Cardiac fibroblast (primary cell): ENCODE results near the gene THPO.
"Not testable (repeated sequence)": the region's sequence is repeated elsewhere in the genome, so short reads cannot be mapped to it uniquely, and the experiment has no call there.

ENCODE experiments used
- DNase-seq, 2 donors: peaks; one replicate each; pipeline versions ENCODE4 v3.0.0 to v3.0.0-alpha.2; 2010; ENCODE audit warnings: low read depth in 2 of 2
- H3K4me3 ChIP-seq, 2 donors: replicated peaks in 1 of 2; 1 replicate in 1 of 2; 2 replicates in 1 of 2; pipeline ENCODE4 v1.5.1; 2011; ENCODE audit warnings: low read depth in 2 of 2, low read length in 2 of 2, mild to moderate bottlenecking in 2 of 2, moderate library complexity in 1 of 2
- TF ChIP-seq, protein P1 (sequence below): IDR thresholded peaks from one replicate; pipeline ENCODE4 v1.5.1; 2011; ENCODE audit warnings: low read depth, mild to moderate bottlenecking, low read length, inconsistent platforms

THPO gene

DNA sequence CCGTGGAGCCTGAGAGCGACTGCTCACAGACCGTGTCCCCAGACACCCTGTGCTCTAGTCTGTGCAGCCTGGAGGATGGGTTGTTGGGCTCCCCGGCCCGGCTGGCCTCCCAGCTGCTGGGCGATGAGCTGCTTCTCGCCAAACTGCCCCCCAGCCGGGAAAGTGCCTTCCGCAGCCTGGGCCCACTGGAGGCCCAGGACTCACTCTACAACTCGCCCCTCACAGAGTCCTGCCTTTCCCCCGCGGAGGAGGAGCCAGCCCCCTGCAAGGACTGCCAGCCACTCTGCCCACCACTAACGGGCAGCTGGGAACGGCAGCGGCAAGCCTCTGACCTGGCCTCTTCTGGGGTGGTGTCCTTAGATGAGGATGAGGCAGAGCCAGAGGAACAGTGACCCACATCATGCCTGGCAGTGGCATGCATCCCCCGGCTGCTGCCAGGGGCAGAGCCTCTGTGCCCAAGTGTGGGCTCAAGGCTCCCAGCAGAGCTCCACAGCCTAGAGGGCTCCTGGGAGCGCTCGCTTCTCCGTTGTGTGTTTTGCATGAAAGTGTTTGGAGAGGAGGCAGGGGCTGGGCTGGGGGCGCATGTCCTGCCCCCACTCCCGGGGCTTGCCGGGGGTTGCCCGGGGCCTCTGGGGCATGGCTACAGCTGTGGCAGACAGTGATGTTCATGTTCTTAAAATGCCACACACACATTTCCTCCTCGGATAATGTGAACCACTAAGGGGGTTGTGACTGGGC is 33.3 kb downstream of the THPO start:
- no peak overlapping the region for H3K4me3 ChIP-seq
- no peak for DNase-seq
- TF ChIP-seq, protein P1, sequence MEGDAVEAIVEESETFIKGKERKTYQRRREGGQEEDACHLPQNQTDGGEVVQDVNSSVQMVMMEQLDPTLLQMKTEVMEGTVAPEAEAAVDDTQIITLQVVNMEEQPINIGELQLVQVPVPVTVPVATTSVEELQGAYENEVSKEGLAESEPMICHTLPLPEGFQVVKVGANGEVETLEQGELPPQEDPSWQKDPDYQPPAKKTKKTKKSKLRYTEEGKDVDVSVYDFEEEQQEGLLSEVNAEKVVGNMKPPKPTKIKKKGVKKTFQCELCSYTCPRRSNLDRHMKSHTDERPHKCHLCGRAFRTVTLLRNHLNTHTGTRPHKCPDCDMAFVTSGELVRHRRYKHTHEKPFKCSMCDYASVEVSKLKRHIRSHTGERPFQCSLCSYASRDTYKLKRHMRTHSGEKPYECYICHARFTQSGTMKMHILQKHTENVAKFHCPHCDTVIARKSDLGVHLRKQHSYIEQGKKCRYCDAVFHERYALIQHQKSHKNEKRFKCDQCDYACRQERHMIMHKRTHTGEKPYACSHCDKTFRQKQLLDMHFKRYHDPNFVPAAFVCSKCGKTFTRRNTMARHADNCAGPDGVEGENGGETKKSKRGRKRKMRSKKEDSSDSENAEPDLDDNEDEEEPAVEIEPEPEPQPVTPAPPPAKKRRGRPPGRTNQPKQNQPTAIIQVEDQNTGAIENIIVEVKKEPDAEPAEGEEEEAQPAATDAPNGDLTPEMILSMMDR, result no peak

DNA sequence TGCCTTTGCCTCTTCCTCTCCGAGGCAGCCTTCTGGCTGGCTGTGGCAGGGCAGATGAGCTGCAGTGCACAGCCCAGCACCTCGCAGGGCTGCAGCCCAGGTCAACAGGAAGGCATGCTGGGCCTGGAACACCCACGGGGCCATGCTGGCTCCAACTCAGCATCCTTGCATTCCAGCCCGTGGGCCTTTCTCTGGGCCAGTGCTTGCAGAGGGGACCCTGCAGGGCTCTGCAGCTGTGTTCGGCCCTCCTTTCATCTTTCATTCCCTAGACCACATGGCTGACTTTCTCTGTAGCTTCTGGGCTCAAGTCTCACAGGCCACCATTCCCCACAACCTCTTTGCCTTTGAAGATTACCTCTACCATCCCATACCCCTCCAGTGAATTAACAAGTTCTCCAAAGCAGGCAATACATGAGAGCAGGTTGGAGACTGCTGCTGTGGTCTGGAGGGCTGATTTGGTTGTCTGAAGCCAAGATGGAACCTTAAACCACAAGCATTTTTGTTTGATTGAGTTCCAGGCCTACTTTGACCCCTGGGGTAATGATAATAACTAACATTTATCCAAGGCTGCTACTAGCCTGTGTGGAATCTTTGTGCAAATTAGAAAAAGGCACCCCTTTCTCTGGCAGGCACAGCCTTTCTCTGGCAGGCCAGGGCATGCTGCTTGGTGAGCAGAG is 34.7 kb downstream of the THPO start:
- DNase-seq, result no peak
- TF ChIP-seq, protein P1, result no peak
- no peak overlapping the region for H3K4me3 ChIP-seq

DNA sequence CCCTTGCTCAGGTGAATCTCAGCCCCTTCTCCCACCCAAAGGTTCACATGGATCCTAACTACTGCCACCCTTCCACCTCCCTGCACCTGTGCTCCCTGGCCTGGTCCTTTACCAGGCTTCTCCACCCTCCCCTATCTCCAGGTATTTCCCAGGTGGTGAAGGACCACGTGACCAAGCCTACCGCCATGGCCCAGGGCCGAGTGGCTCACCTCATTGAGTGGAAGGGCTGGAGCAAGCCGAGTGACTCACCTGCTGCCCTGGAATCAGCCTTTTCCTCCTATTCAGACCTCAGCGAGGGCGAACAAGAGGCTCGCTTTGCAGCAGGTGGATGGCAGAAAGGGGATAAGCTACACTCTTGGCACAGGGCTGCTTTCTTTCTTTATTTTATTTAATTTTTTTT is 36.1 kb downstream of the THPO start:
- TF ChIP-seq, protein P1, result no peak
- no peak for DNase-seq
- no peak overlapping the region for H3K4me3 ChIP-seq

DNA sequence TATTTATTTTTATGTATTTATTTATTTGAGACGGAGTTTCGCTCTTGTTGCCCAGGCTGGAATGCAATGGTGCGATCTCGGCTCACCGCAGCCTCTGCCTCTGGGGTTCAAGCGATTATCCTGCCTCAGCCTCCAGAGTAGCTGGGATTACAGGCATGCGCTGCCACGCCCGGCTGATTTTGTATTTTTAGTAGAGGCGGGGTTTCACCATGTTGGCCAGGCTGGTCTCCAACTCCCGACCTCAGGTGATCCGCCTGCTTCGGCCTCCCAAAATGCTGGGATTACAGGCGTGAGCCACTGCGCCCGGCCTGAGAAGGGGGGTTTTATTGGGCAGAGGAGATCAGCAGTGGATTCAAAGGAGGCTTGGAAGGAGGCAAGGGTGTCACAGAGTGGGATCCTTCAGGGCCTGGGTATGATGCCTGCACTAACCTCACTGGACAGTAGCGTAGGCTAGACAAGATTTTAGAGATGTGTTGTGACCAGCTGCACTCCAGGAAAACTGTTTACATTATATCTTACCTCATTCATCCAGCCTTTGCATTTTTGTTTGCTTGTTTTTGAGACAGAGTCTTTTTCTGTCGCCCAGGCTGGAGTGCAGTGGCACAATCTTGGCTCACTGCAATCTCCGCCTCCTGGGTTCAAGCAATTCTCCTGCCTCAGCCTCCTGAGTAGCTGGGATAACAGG is 38.4 kb downstream of the THPO start:
- not testable (repeated sequence) for DNase-seq

DNA sequence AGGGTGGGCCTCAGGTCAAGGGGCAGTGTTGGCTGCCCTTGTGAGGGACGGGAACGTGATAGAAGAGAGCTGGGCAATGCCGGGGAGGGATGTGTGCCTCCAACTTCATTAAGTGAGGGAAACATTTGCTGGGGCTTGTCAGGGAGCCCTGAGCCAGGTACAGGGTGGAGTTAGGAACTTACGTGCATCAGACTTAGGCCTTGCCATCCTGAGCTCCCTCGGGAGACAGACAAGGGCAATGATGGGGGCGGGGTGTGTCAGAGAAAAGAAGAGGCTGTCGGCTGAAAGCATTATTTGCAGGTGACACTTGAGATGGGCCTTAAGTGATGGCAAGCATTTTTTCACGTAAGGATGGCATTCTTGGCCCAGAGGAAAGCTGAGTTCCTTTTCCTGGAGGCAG is 39.0 kb downstream of the THPO start:
- TF ChIP-seq, protein P1, result no peak
- H3K4me3 ChIP-seq, result peak overlapping the region; percentile 30 to 49
- no peak for DNase-seq

More for the DNA sequence above, 38.4 kb downstream of the THPO start:
- H3K4me3 ChIP-seq, result not testable (repeated sequence)

DNA sequence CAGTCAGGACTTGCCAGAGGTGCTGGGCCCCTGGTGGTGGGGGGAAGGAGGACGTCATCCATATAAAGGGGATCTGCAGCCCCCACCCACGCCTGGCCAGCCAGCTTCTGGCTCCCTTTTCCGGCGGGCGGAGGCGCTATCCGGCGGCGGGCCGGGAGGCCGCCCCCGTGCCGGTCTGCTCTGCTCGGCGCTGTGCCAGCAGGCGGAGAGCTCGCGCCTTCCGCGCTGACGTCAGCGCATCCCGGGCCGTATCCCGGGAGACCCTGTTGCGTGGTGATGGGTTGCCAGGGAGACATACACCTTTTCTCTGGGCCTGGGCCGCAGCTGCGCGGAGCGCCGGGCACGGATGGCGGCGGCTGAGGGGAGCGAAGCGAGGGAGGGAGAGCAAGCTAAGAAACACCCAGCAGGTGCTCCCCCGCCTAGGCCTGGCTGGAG is 39.5 kb downstream of the THPO start:
- TF ChIP-seq, protein P1, result peak; percentile 23
- peak; percentile 91 to 93 for DNase-seq
- H3K4me3 ChIP-seq, result peak overlapping the region; percentile 30 to 49

DNA sequence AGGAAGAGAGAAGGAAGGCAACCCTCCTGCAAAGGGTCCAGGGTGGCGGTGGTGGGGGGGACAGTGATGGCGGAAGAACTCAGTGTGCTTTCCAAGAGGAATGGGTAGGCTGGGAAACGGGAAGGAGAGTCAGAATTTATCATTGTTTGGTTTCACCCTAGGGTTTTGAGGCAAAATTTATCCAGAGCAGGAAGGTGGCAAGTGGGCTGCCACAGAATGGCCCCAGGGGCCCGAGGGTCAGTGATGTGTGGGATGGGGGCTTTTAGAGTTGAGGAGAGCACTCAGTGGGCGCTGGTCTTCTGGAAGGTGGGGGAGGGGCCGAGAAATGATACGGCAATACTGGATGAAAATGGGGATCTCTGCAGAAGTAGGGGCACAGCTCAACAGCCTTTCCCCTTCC is 40.0 kb downstream of the THPO start:
- DNase-seq, result no peak
- peak overlapping the region; percentile 13 to 69 for H3K4me3 ChIP-seq
- TF ChIP-seq, protein P1, result no peak
